ENCODE results near the gene BMP8A. TPM values are rescaled to one million over a fixed set of nuclear protein-coding genes. Genes with fewer than 3 reads are reported as not detected.
"Not testable (repeated sequence)": the region's sequence is repeated elsewhere in the genome, so short reads cannot be mapped to it uniquely, and the experiment has no call there.

The BMP8A gene
- total and polyA plus RNA-seq, 10 of the 15 experiments (the other 5 are each of a cell fraction or from before 2014, with no cell fraction given), result not detected

DNA sequence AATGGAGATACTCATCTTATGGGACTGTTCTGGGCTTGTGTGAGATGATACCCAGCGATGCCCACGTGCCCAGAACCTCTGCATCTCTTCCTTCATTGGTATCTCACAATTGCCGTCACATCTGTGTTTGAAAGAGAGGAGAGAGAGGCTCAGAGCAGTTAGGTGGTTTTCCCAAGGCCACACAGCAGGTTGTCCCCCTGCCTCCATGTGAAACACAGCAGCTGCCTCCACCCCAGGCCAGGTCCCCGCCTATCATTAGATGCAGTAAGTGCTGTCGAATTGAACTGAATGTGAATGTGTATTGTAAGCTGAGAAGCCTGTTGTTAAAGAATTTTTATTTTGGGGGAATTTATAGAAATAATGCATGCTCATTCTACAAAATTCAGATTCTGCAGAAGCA, 5.1 kb downstream of the BMP8A start:
- in situ Hi-C loops (cut with MboI); RAD21 ChIA-PET (ENCODE audit: unreplicated experiment); SMC1A ChIA-PET (ENCODE audit: uncharacterized antibody, unreplicated experiment); H3K4me3 ChIP-seq; BruUV-seq (replicated peaks); intact Hi-C loops (cut with micrococcal nuclease; ENCODE audit: unreplicated experiment); H3K4me1 ChIP-seq (ENCODE audit: control insufficient read depth, insufficient read depth, low read length); POLR2A ChIA-PET; H3K9me3 ChIP-seq (replicated peaks; ENCODE audit: control insufficient read depth, insufficient read depth, low read length); FAIRE-seq; CTCF ChIA-PET; H3K27me3 ChIP-seq (replicated peaks in 1 of 2; ENCODE audit: control insufficient read depth in 2 of 2, insufficient read depth in 2 of 2, low read length in 1 of 2); ATAC-seq; H2AFZ ChIP-seq (ENCODE audit: control insufficient read depth, low read depth, low read length); H4K20me1 ChIP-seq (ENCODE audit: control insufficient read depth, insufficient read depth); H3K79me2 ChIP-seq (ENCODE audit: control insufficient read depth, insufficient read depth, low read length); H3K27ac ChIP-seq (ENCODE audit: control insufficient read depth, insufficient read depth); H3K9ac ChIP-seq (ENCODE audit: control insufficient read depth, insufficient read depth, low read length); DNase-seq (ENCODE audit: low read depth, low spot score); H3K36me3 ChIP-seq (ENCODE audit: control insufficient read depth in 2 of 2, insufficient read depth in 2 of 2, low read length in 1 of 2); H3K4me2 ChIP-seq (ENCODE audit: control insufficient read depth, insufficient read depth): not testable (repeated sequence)
- 71% methylated on average over 4 of the region's 5 CpGs for WGBS (ENCODE audit: insufficient coverage, insufficient replicate concordance, low lambda C conversion rate, missing lambda C conversion rate)

- RAD21 ChIA-PET (ENCODE audit: unreplicated experiment), result no interaction called here
- SMC1A ChIA-PET (ENCODE audit: uncharacterized antibody, unreplicated experiment), result no interaction called here
- DNase-seq (ENCODE audit: low read depth, low spot score), result no peak
- Histone ChIP-seq H4K20me1 (ENCODE audit: control insufficient read depth, insufficient read depth) (no peaks in the 10 kb centered on the region), H3K4me1 (ENCODE audit: control insufficient read depth, insufficient read depth, low read length) (no peaks in the 10 kb centered on the region), H3K4me3 (no peak overlapping the region), H3K79me2 (ENCODE audit: control insufficient read depth, insufficient read depth, low read length) (no peaks in the 10 kb centered on the region), H2AFZ (ENCODE audit: control insufficient read depth, low read depth, low read length) (no peak overlapping the region), H3K36me3 (ENCODE audit: control insufficient read depth in 2 of 2, insufficient read depth in 2 of 2, low read length in 1 of 2) (no peaks in the 10 kb centered on the region), H3K9ac (ENCODE audit: control insufficient read depth, insufficient read depth, low read length) (no peak overlapping the region), H3K27me3 (replicated peaks in 1 of 2; ENCODE audit: control insufficient read depth in 2 of 2, insufficient read depth in 2 of 2, low read length in 1 of 2) (peaks cover 0 to 1% of the 10 kb centered on the region in 2 experiments; a peak in 1 of 4 replicates), H3K9me3 (replicated peaks; ENCODE audit: control insufficient read depth, insufficient read depth, low read length) (no peaks in the 10 kb centered on the region), H3K27ac (ENCODE audit: control insufficient read depth, insufficient read depth) (no peak overlapping the region), H3K4me2 (ENCODE audit: control insufficient read depth, insufficient read depth) (no peak overlapping the region)
- TF ChIP-seq POLR2AphosphoS5 (IDR thresholded peaks at IDR 0.05; ENCODE audit: low read length) (no peak), ZBTB33 (IDR thresholded peaks at IDR 0.05) (no peak), SMARCA5 (IDR thresholded peaks at IDR 0.05) (no peak)
- no peak for FAIRE-seq
- intact Hi-C loops (cut with micrococcal nuclease; ENCODE audit: unreplicated experiment) (no loop called here), in situ Hi-C loops (cut with MboI) (no loop called here)
- CTCF ChIA-PET, result no interaction called here
- BruUV-seq (replicated peaks), result no TSS peak
- 20% methylated on average over 5 of the region's 5 CpGs for WGBS (ENCODE audit: insufficient coverage, insufficient replicate concordance, low lambda C conversion rate, missing lambda C conversion rate)
- POLR2A ChIA-PET, result no interaction called here
- ATAC-seq, result no peak
Observed at GRCh38 chr1:39497585-39497984, 6.1 kb downstream of the BMP8A start.

GRCh38 chr1:39498096-39498710, 6.8 kb downstream of the BMP8A start:
- CTCF ChIA-PET; H3K36me3 ChIP-seq (ENCODE audit: control insufficient read depth in 2 of 2, insufficient read depth in 2 of 2, low read length in 1 of 2); RAD21 ChIA-PET (ENCODE audit: unreplicated experiment); intact Hi-C loops (cut with micrococcal nuclease; ENCODE audit: unreplicated experiment); ATAC-seq; FAIRE-seq; in situ Hi-C loops (cut with MboI); SMC1A ChIA-PET (ENCODE audit: uncharacterized antibody, unreplicated experiment); H2AFZ ChIP-seq (ENCODE audit: control insufficient read depth, low read depth, low read length); H3K4me2 ChIP-seq (ENCODE audit: control insufficient read depth, insufficient read depth); H3K27ac ChIP-seq (ENCODE audit: control insufficient read depth, insufficient read depth); BruUV-seq (replicated peaks); H3K27me3 ChIP-seq (replicated peaks in 1 of 2; ENCODE audit: control insufficient read depth in 2 of 2, insufficient read depth in 2 of 2, low read length in 1 of 2); DNase-seq (ENCODE audit: low read depth, low spot score); H3K9ac ChIP-seq (ENCODE audit: control insufficient read depth, insufficient read depth, low read length); POLR2A ChIA-PET; H3K79me2 ChIP-seq (ENCODE audit: control insufficient read depth, insufficient read depth, low read length); H3K4me1 ChIP-seq (ENCODE audit: control insufficient read depth, insufficient read depth, low read length); H3K4me3 ChIP-seq; H3K9me3 ChIP-seq (replicated peaks; ENCODE audit: control insufficient read depth, insufficient read depth, low read length); H4K20me1 ChIP-seq (ENCODE audit: control insufficient read depth, insufficient read depth): not testable (repeated sequence)
- 61% methylated on average over 8 of the region's 9 CpGs for WGBS (ENCODE audit: insufficient coverage, insufficient replicate concordance, low lambda C conversion rate, missing lambda C conversion rate)

Data from GM12878 (cell line).